ENCODE results near the gene CCDC121. TPM values are rescaled to one million over a fixed set of nuclear protein-coding genes. Genes with fewer than 3 reads are reported as not detected.

The CCDC121 gene
- total RNA-seq, 1 experiment from 2014 or later = 4.7 TPM

- BruUV-seq (replicated peaks) = no TSS peak
- DNase-seq = no peak
- no peaks in the 10 kb centered on the region for H3K27me3 Mint-ChIP-seq (ENCODE audit: insufficient read depth, unreplicated experiment)
- H3K4me1 ChIP-seq = 0 out of 2 replicates have a peak, but pooled peaks cover 3% of the 10 kb centered on the region
- no peaks in the 10 kb centered on the region for H3K27me3 ChIP-seq (replicated peaks; ENCODE audit: control insufficient read depth, insufficient read depth, low read length)
- POLR2A ChIA-PET = no interaction called here
- no peak overlapping the region for H3K4me3 Mint-ChIP-seq (ENCODE audit: unreplicated experiment)
- no peak for TF ChIP-seq CTCF (IDR thresholded peaks at IDR 0.05; ENCODE audit: insufficient read depth in 1 of 2, low read depth in 1 of 2, low read length in 1 of 2, severe bottlenecking in 1 of 2, unreplicated experiment in 1 of 2)
- intact Hi-C loops (cut with micrococcal nuclease; ENCODE audit: unreplicated experiment) = no loop called here
- H3K4me1 Mint-ChIP-seq (ENCODE audit: low read depth, unreplicated experiment) = peaks cover 6% of the 10 kb centered on the region
- no peaks in the 10 kb centered on the region for H3K9me3 Mint-ChIP-seq (ENCODE audit: unreplicated experiment)
- no peaks in the 10 kb centered on the region for H3K9me3 ChIP-seq
- no peak overlapping the region for H3K27ac Mint-ChIP-seq (ENCODE audit: unreplicated experiment)
- H3K36me3 ChIP-seq (ENCODE audit: control insufficient read depth, insufficient read depth, low read length) = peaks cover 6% of the 10 kb centered on the region
- CTCF ChIA-PET = no interaction called here
- H3K36me3 Mint-ChIP-seq (ENCODE audit: insufficient read depth, unreplicated experiment) = peaks cover 72% of the 10 kb centered on the region
- H3K4me3 ChIP-seq (ENCODE audit: low read depth, low read length) = no peak overlapping the region
These were observed 26.5 kb upstream of the CCDC121 start for GRCh38 chr2:27655155-27655951.

- no peaks in the 10 kb centered on the region for H3K9me3 ChIP-seq
- H3K36me3 ChIP-seq (ENCODE audit: control insufficient read depth, insufficient read depth, low read length) = peaks cover 7% of the 10 kb centered on the region
- no peak for TF ChIP-seq CTCF (IDR thresholded peaks at IDR 0.05; ENCODE audit: insufficient read depth in 1 of 2, low read depth in 1 of 2, low read length in 1 of 2, severe bottlenecking in 1 of 2, unreplicated experiment in 1 of 2)
- H3K9me3 Mint-ChIP-seq (ENCODE audit: unreplicated experiment) = no peaks in the 10 kb centered on the region
- BruUV-seq (replicated peaks) = no TSS peak
- no peaks in the 10 kb centered on the region for H3K27me3 Mint-ChIP-seq (ENCODE audit: insufficient read depth, unreplicated experiment)
- no peaks in the 10 kb centered on the region for H3K27me3 ChIP-seq (replicated peaks; ENCODE audit: control insufficient read depth, insufficient read depth, low read length)
- CTCF ChIA-PET = no interaction called here
- H3K4me1 ChIP-seq = 0 out of 2 replicates have a peak, but pooled peaks cover 3% of the 10 kb centered on the region
- no peak for DNase-seq
- intact Hi-C loops (cut with micrococcal nuclease; ENCODE audit: unreplicated experiment) = no loop called here
- no peak overlapping the region for H3K4me3 Mint-ChIP-seq (ENCODE audit: unreplicated experiment)
- peaks cover 6% of the 10 kb centered on the region for H3K4me1 Mint-ChIP-seq (ENCODE audit: low read depth, unreplicated experiment)
- H3K4me3 ChIP-seq (ENCODE audit: low read depth, low read length) = no peak overlapping the region
- H3K36me3 Mint-ChIP-seq (ENCODE audit: insufficient read depth, unreplicated experiment) = peaks cover 73% of the 10 kb centered on the region
- POLR2A ChIA-PET = interaction anchor here (0.5 kb wide), 1 partner anchor 67 kb away, joined by 3 read pairs; no protein-coding TSS in a partner anchor
- no peak overlapping the region for H3K27ac Mint-ChIP-seq (ENCODE audit: unreplicated experiment)
These were observed 24.6 kb upstream of the CCDC121 start for GRCh38 chr2:27653397-27653796.

GRCh38 chr2:27652790-27653189 is 24.0 kb upstream of the CCDC121 start:
- Mint-ChIP-seq H3K36me3 (ENCODE audit: insufficient read depth, unreplicated experiment) (peaks cover 79% of the 10 kb centered on the region), H3K4me1 (ENCODE audit: low read depth, unreplicated experiment) (peaks cover 6% of the 10 kb centered on the region), H3K27me3 (ENCODE audit: insufficient read depth, unreplicated experiment) (no peaks in the 10 kb centered on the region), H3K9me3 (ENCODE audit: unreplicated experiment) (no peaks in the 10 kb centered on the region), H3K4me3 (ENCODE audit: unreplicated experiment) (no peak overlapping the region), H3K27ac (ENCODE audit: unreplicated experiment) (no peak overlapping the region)
- POLR2A ChIA-PET = interaction anchor here (0.5 kb wide), 1 partner anchor 66 kb away, joined by 3 read pairs; no protein-coding TSS in a partner anchor
- Histone ChIP-seq H3K4me3 (ENCODE audit: low read depth, low read length) (no peak overlapping the region), H3K27me3 (replicated peaks; ENCODE audit: control insufficient read depth, insufficient read depth, low read length) (no peaks in the 10 kb centered on the region), H3K4me1 (0 out of 2 replicates have a peak, but pooled peaks cover 3% of the 10 kb centered on the region), H3K36me3 (ENCODE audit: control insufficient read depth, insufficient read depth, low read length) (peaks cover 9% of the 10 kb centered on the region), H3K9me3 (no peaks in the 10 kb centered on the region)
- DNase-seq = no peak
- CTCF ChIA-PET = no interaction called here
- no TSS peak for BruUV-seq (replicated peaks)
- intact Hi-C loops (cut with micrococcal nuclease; ENCODE audit: unreplicated experiment) = no loop called here
- no peak for TF ChIP-seq CTCF (IDR thresholded peaks at IDR 0.05; ENCODE audit: insufficient read depth in 1 of 2, low read depth in 1 of 2, low read length in 1 of 2, severe bottlenecking in 1 of 2, unreplicated experiment in 1 of 2)

Measured in Caco-2 (cell line).